Pericardium fibroblast (primary cell): ENCODE data around the gene TYMS. TPM values are rescaled to one million over a fixed set of nuclear protein-coding genes. Genes with fewer than 3 reads are reported as not detected.

Experiments
- total RNA-seq: library from RNA; depleted of rRNA; stranded (reverse); fragments of >200 nt; gene quantifications from 2 replicates; pipeline ENCODE4 v1.2.3, GENCODE V29; 2015

The TYMS gene
- total RNA-seq = 3.2 and 6.6 TPM in 2 replicates

DNA sequence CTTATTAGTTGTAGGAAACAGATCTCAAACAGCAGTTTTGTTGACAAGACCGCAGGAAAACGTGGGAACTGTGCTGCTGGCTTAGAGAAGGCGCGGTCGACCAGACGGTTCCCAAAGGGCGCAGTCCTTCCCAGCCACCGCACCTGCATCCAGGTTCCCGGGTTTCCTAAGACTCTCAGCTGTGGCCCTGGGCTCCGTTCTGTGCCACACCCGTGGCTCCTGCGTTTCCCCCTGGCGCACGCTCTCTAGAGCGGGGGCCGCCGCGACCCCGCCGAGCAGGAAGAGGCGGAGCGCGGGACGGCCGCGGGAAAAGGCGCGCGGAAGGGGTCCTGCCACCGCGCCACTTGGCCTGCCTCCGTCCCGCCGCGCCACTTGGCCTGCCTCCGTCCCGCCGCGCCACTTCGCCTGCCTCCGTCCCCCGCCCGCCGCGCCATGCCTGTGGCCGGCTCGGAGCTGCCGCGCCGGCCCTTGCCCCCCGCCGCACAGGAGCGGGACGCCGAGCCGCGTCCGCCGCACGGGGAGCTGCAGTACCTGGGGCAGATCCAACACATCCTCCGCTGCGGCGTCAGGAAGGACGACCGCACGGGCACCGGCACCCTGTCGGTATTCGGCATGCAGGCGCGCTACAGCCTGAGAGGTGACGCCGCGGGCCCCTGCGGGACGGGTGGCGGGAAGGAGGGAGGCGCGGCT is at the start of gene TYMS:
Gene TYMS, plus strand, starts transcription at position 343 of the 690 bp plus-strand sequence. Its CDS starts 90 bp downstream, at position 433.

GRCh38 chr18:712401-713134 is 55.1 kb downstream of the TYMS start, which contains the start of gene ENOSF1:
Gene ENOSF1, minus strand, starts transcription at chr18:712630. Its CDS starts 43 bp downstream, at chr18:712587.

Other genes starting within 250 kb of the TYMS start
- gene COLEC12, start 157.0 kb upstream of the TYMS start, total RNA-seq = 16.8 and 107 TPM in 2 replicates
- gene CETN1, start 77.3 kb upstream of the TYMS start, total RNA-seq = not detected in 2 replicates
- not detected in 2 replicates for gene CLUL1, start 60.7 kb upstream of the TYMS start, total RNA-seq
- gene ENOSF1, start 55.0 kb downstream of the TYMS start, total RNA-seq = 19.7 and 21.7 TPM in 2 replicates
- 71.8 and 72.4 TPM in 2 replicates for gene YES1, start 154.6 kb downstream of the TYMS start, total RNA-seq
- not detected in 2 replicates for gene ADCYAP1, start 247.2 kb downstream of the TYMS start, total RNA-seq